Panc1 (cell line): ENCODE measurements around the gene CRB2. TPM values are rescaled to one million over a fixed set of nuclear protein-coding genes. Genes with fewer than 3 reads are reported as not detected.

Source experiments
- ATAC-seq: fragments of 200-7000 bp; cut with Tn5 transposase; 2 replicates; pipeline ENCODE4 v1.9.1; 2020; ENCODE audit warnings: mild to moderate bottlenecking, moderate library complexity
- BruUV-seq: library from RNA; stranded (reverse); fragments of 400-500 nt; replicated peaks from 2 replicates; lab custom pipeline; 2021; lab: Mats Ljungman, UMichigan
- CTCF ChIA-PET: fragments of 300-600 bp; sonication (Branson Sonifier 250); formaldehyde crosslinking; loops from one replicate; lab custom pipeline; 2022; ENCODE audit warnings: antibody characterized with exemption; lab: Charles Lee
- POLR2A ChIA-PET: fragments of 300-600 bp; sonication (Branson Sonifier 250); formaldehyde crosslinking; loops from one replicate; lab custom pipeline; 2022; ENCODE audit warnings: antibody characterized with exemption; lab: Charles Lee
- DNase-seq: peaks from one replicate; pipeline ENCODE4 v3.0.0-alpha.2; 2010; ENCODE audit warnings: low read depth, low spot score
- H3K27ac ChIP-seq: 2 replicates; pipeline ENCODE4 v1.5.1; 2011; ENCODE audit warnings: mild to moderate bottlenecking, low read length, inconsistent platforms
- H3K27me3 ChIP-seq: fragments of 200-500 bp; sonication (Bioruptor generic); 2 replicates; pipeline ENCODE4 v1.6.0; 2014; ENCODE audit warnings: low read length, inconsistent platforms; ENCODE audit not compliant: control insufficient read depth, insufficient read depth
- H3K36me3 ChIP-seq: fragments of 200-500 bp; sonication (Bioruptor generic); 2 replicates; pipeline ENCODE4 v1.5.1; 2014; ENCODE audit warnings: inconsistent platforms, mild to moderate bottlenecking, low read length, moderate library complexity; ENCODE audit not compliant: control insufficient read depth, insufficient read depth
- H3K4me1 ChIP-seq: 2 replicates; pipeline ENCODE4 v1.5.1; 2011; ENCODE audit warnings: inconsistent platforms, mild to moderate bottlenecking, low read length, moderate library complexity; ENCODE audit not compliant: control insufficient read depth, insufficient read depth
- H3K4me3 ChIP-seq, 2 experiments: 2 replicates each; pipeline ENCODE4 v1.5.1; 2011 to 2012; ENCODE audit warnings: low read depth in 2 of 2, low read length in 2 of 2, mild to moderate bottlenecking in 2 of 2, inconsistent platforms in 1 of 2, moderate library complexity in 1 of 2
- H3K9me3 ChIP-seq: fragments of 200-500 bp; sonication (Bioruptor generic); 2 replicates; pipeline ENCODE4 v1.5.1; 2014; ENCODE audit warnings: low read depth, mild to moderate bottlenecking, inconsistent platforms, low read length, moderate library complexity; ENCODE audit not compliant: control insufficient read depth, insufficient read depth
- POLR2AphosphoS5 ChIP-seq: IDR thresholded peaks from 2 replicates; pipeline ENCODE4 v1.6.1; 2012; ENCODE audit warnings: mild to moderate bottlenecking, low read depth, low read length, moderate library complexity
- SIN3A ChIP-seq: IDR thresholded peaks from 2 replicates; pipeline ENCODE4 v1.6.1; 2012; ENCODE audit warnings: low read depth, mild to moderate bottlenecking, low read length, moderate library complexity, borderline replicate concordance; ENCODE audit not compliant: insufficient read depth
- TCF7L2 ChIP-seq: IDR thresholded peaks from 2 replicates; pipeline ENCODE4 v1.6.1; 2011; ENCODE audit warnings: mild to moderate bottlenecking, low read depth, low read length, inconsistent platforms
- in situ Hi-C: cut with HindIII; loops from 2 replicates; pipeline ENCODE4 v1.10.0; 2016; ENCODE audit warnings: low sequenced_read_pairs, low pct_unique_long_range_greater_than_20kb
- intact Hi-C: fragments of 100-400 bp; cut with micrococcal nuclease; formaldehyde crosslinking; loops from one replicate; pipeline ENCODE4 v1.10.0; 2022; ENCODE audit not compliant: unreplicated experiment
- total RNA-seq: library from RNA; stranded (reverse); gene quantifications from one replicate; pipeline ENCODE4 v1.2.1, GENCODE V29; 2021; ENCODE audit not compliant: unreplicated experiment
- TF ChIP-seq, protein P1 (sequence below): fragments of 450-650 bp; IDR thresholded peaks from 2 replicates; pipeline ENCODE4 v1.5.1; 2017; ENCODE audit warnings: mild to moderate bottlenecking
- TF ChIP-seq, protein P2 (sequence below), 2 experiments: IDR thresholded peaks; 2 replicates each; pipeline ENCODE4 v1.6.1; 2011 to 2012; ENCODE audit warnings: low read depth in 2 of 2, control low read depth in 1 of 2, low read length in 1 of 2, mild to moderate bottlenecking in 1 of 2, moderate library complexity in 1 of 2; ENCODE audit not compliant: insufficient read depth in 1 of 2

CRB2 gene
- total RNA-seq, 1 experiment from 2014 or later, result 0.05 TPM

DNA sequence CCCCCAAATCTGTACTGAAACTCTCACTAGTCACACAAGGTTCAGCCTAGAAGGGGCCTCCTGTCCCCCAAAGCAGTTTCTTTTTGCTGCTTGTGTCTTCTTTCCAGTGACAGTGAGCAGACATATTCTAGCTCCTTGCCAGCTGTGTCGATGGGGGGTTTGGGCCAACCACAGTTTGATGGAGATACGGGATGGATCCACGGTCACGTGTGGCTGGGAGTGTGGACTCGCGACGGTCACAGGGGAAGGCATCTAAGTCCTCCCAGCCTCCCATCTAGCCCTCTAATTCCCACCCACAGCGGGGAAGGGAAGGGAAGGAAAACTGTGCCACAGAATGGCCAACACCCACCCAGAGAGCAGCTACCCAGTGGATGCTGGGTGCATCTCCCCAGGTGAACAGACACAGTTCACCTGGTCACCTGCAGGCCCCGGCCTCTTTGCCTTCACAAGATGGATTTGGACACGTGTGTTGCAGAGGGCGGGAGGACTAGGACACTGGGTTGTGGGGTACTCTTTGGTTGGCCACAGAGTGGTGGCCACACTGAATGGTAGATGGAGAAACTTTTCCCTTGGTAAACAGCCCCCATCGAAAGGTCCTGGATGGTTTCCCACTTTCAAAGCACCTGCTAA lies 54.4 kb downstream of the CRB2 start:
- BruUV-seq, result no TSS peak
- CTCF ChIA-PET, result no interaction called here
- DNase-seq (no peak), ATAC-seq (no peak)
- POLR2A ChIA-PET, result interaction anchor here (0.5 kb wide), 1 partner anchor 36 kb away, joined by 3 read pairs; no protein-coding TSS in a partner anchor
- Histone ChIP-seq H3K27me3 (no peaks in the 10 kb centered on the region), H3K27ac (no peak overlapping the region), H3K9me3 (no peaks in the 10 kb centered on the region), H3K4me1 (no peaks in the 10 kb centered on the region), H3K4me3 (no peak overlapping the region), H3K36me3 (no peaks in the 10 kb centered on the region)
- in situ Hi-C loops, result no loop called here
- TF ChIP-seq, protein P1, sequence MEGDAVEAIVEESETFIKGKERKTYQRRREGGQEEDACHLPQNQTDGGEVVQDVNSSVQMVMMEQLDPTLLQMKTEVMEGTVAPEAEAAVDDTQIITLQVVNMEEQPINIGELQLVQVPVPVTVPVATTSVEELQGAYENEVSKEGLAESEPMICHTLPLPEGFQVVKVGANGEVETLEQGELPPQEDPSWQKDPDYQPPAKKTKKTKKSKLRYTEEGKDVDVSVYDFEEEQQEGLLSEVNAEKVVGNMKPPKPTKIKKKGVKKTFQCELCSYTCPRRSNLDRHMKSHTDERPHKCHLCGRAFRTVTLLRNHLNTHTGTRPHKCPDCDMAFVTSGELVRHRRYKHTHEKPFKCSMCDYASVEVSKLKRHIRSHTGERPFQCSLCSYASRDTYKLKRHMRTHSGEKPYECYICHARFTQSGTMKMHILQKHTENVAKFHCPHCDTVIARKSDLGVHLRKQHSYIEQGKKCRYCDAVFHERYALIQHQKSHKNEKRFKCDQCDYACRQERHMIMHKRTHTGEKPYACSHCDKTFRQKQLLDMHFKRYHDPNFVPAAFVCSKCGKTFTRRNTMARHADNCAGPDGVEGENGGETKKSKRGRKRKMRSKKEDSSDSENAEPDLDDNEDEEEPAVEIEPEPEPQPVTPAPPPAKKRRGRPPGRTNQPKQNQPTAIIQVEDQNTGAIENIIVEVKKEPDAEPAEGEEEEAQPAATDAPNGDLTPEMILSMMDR, result no peak
- TF ChIP-seq, protein P2, sequence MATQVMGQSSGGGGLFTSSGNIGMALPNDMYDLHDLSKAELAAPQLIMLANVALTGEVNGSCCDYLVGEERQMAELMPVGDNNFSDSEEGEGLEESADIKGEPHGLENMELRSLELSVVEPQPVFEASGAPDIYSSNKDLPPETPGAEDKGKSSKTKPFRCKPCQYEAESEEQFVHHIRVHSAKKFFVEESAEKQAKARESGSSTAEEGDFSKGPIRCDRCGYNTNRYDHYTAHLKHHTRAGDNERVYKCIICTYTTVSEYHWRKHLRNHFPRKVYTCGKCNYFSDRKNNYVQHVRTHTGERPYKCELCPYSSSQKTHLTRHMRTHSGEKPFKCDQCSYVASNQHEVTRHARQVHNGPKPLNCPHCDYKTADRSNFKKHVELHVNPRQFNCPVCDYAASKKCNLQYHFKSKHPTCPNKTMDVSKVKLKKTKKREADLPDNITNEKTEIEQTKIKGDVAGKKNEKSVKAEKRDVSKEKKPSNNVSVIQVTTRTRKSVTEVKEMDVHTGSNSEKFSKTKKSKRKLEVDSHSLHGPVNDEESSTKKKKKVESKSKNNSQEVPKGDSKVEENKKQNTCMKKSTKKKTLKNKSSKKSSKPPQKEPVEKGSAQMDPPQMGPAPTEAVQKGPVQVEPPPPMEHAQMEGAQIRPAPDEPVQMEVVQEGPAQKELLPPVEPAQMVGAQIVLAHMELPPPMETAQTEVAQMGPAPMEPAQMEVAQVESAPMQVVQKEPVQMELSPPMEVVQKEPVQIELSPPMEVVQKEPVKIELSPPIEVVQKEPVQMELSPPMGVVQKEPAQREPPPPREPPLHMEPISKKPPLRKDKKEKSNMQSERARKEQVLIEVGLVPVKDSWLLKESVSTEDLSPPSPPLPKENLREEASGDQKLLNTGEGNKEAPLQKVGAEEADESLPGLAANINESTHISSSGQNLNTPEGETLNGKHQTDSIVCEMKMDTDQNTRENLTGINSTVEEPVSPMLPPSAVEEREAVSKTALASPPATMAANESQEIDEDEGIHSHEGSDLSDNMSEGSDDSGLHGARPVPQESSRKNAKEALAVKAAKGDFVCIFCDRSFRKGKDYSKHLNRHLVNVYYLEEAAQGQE (IDR thresholded peaks at IDR 0.05; ENCODE audit: insufficient read depth in 1 of 2, low read depth in 2 of 2, low read length in 1 of 2), result no peak
- no peak for TF ChIP-seq TCF7L2
- intact Hi-C loops, result no loop called here

DNA sequence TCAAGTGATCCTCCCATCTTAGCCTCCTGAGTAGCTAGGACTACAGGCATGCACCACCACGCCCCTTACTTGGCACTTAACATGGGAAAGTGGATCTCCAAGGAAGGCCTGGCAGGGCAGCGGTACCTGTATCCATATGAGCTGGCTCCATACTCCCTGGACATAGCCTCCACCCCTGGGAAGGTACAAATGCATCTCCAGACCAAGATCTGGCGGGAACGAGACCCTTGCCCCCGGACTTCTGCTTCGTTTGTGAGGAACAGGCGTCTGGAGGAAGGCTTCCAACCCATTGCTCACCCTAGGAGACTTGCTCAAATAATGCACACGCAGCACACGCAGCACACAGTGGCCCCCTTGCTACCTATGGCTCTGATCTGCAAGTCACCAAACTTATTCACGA lies 55.2 kb downstream of the CRB2 start:
- BruUV-seq, result no TSS peak
- ATAC-seq, result no peak
- no peaks in the 10 kb centered on the region for H3K36me3 ChIP-seq
- H3K27me3 ChIP-seq, result no peaks in the 10 kb centered on the region
- DNase-seq, result no peak
- H3K4me3 ChIP-seq, result no peak overlapping the region
- no peaks in the 10 kb centered on the region for H3K4me1 ChIP-seq
- TF ChIP-seq POLR2AphosphoS5 (no peak), SIN3A (no peak), TCF7L2 (no peak)
- TF ChIP-seq, protein P2 (IDR thresholded peaks at IDR 0.05; ENCODE audit: insufficient read depth in 1 of 2, low read depth in 2 of 2, low read length in 1 of 2), result no peak
- TF ChIP-seq, protein P1, result no peak
- CTCF ChIA-PET, result no interaction called here
- intact Hi-C loops (no loop called here), in situ Hi-C loops (no loop called here)
- H3K27ac ChIP-seq, result no peak overlapping the region
- POLR2A ChIA-PET, result interaction anchor here (0.5 kb wide), 1 partner anchor 35 kb away, joined by 3 read pairs; no protein-coding TSS in a partner anchor
- H3K9me3 ChIP-seq, result no peaks in the 10 kb centered on the region
